Muscle layer of colon (tissue), 2 donors: ENCODE data around the gene COPS8.

ENCODE experiments used
- H3K27ac ChIP-seq: one replicate; pipeline ENCODE4 v1.7.0; 2013; ENCODE audit warnings: low read depth, mild to moderate bottlenecking, low read length, moderate library complexity
- H3K27me3 ChIP-seq, 2 donors: one replicate each; pipeline ENCODE4 v1.7.0; 2013; ENCODE audit warnings: low read length in 2 of 2, mild to moderate bottlenecking in 2 of 2; ENCODE audit not compliant: insufficient read depth in 2 of 2, control insufficient read depth in 1 of 2
- H3K36me3 ChIP-seq: one replicate; pipeline ENCODE4 v1.7.0; 2013; ENCODE audit warnings: mild to moderate bottlenecking, low read length; ENCODE audit not compliant: insufficient read depth
- H3K4me1 ChIP-seq: one replicate; pipeline ENCODE4 v1.7.0; 2013; ENCODE audit warnings: mild to moderate bottlenecking, low read length; ENCODE audit not compliant: insufficient read depth
- H3K4me3 ChIP-seq, 2 donors: one replicate each; pipeline ENCODE4 v1.7.0; 2013; ENCODE audit warnings: low read length in 2 of 2, low read depth in 1 of 2, mild to moderate bottlenecking in 1 of 2, moderate library complexity in 1 of 2
- H3K9ac ChIP-seq: one replicate; pipeline ENCODE4 v1.7.0; 2013; ENCODE audit warnings: low read length
- H3K9me3 ChIP-seq: one replicate; pipeline ENCODE4 v1.7.0; 2013; ENCODE audit warnings: mild to moderate bottlenecking, low read length
- donor health status: abdominal sarcoma.
- donor health status: Adenocarcinoma of cecum.

The COPS8 gene

GRCh38 chr2:237092506-237092905, 6.8 kb downstream of the COPS8 start:
- H3K9me3 ChIP-seq: no peaks in the 10 kb centered on the region
- H3K4me3 ChIP-seq: no peak overlapping the region
- H3K27ac ChIP-seq: peak overlapping the region; percentile 66
- peaks cover 33% of the 10 kb centered on the region for H3K4me1 ChIP-seq
- peak overlapping the region; percentile 29 for H3K9ac ChIP-seq
- peaks cover 49% of the 10 kb centered on the region for H3K36me3 ChIP-seq
- H3K27me3 ChIP-seq: no peaks in the 10 kb centered on the region

- peaks cover 54% of the 10 kb centered on the region for H3K36me3 ChIP-seq
- H3K27me3 ChIP-seq: no peaks in the 10 kb centered on the region
- no peaks in the 10 kb centered on the region for H3K9me3 ChIP-seq
- peak overlapping the region; percentile 29 for H3K9ac ChIP-seq
- H3K4me3 ChIP-seq: no peak overlapping the region
- H3K4me1 ChIP-seq: peaks cover 31% of the 10 kb centered on the region
- H3K27ac ChIP-seq: peak overlapping the region; percentile 66
Observed at GRCh38 chr2:237092920-237093781, 7.5 kb downstream of the COPS8 start.

GRCh38 chr2:237096201-237096600, 10.5 kb downstream of the COPS8 start:
- Histone ChIP-seq H3K4me3 (no peak overlapping the region), H3K9ac (no peak overlapping the region), H3K27ac (no peak overlapping the region), H3K9me3 (no peaks in the 10 kb centered on the region), H3K4me1 (peaks cover 31% of the 10 kb centered on the region), H3K36me3 (peaks cover 53% of the 10 kb centered on the region), H3K27me3 (no peaks in the 10 kb centered on the region)

- Histone ChIP-seq H3K27me3 (no peaks in the 10 kb centered on the region), H3K4me1 (peaks cover 27% of the 10 kb centered on the region), H3K4me3 (no peak overlapping the region), H3K9ac (no peak overlapping the region), H3K9me3 (no peaks in the 10 kb centered on the region), H3K36me3 (peaks cover 58% of the 10 kb centered on the region), H3K27ac (no peak overlapping the region)
Observed at GRCh38 chr2:237096911-237097310, 11.2 kb downstream of the COPS8 start.

GRCh38 chr2:237097326-237097910, 11.7 kb downstream of the COPS8 start:
- H3K36me3 ChIP-seq: peaks cover 63% of the 10 kb centered on the region
- H3K27me3 ChIP-seq: no peaks in the 10 kb centered on the region
- no peak overlapping the region for H3K27ac ChIP-seq
- H3K4me1 ChIP-seq: peaks cover 23% of the 10 kb centered on the region
- no peak overlapping the region for H3K9ac ChIP-seq
- no peaks in the 10 kb centered on the region for H3K9me3 ChIP-seq
- H3K4me3 ChIP-seq: no peak overlapping the region

- H3K4me1 ChIP-seq: peaks cover 16% of the 10 kb centered on the region
- peaks cover 65% of the 10 kb centered on the region for H3K36me3 ChIP-seq
- no peaks in the 10 kb centered on the region for H3K9me3 ChIP-seq
- no peaks in the 10 kb centered on the region for H3K27me3 ChIP-seq
- no peak overlapping the region for H3K27ac ChIP-seq
- no peak overlapping the region for H3K4me3 ChIP-seq
- H3K9ac ChIP-seq: no peak overlapping the region
Observed at GRCh38 chr2:237097911-237098702, 12.4 kb downstream of the COPS8 start.

GRCh38 chr2:237099804-237100203, 14.1 kb downstream of the COPS8 start:
- Histone ChIP-seq H3K27me3 (no peaks in the 10 kb centered on the region), H3K36me3 (peaks cover 55% of the 10 kb centered on the region), H3K9ac (no peak overlapping the region), H3K4me1 (no peaks in the 10 kb centered on the region), H3K27ac (no peak overlapping the region), H3K4me3 (no peak overlapping the region), H3K9me3 (no peaks in the 10 kb centered on the region)

GRCh38 chr2:237101118-237101979, 15.7 kb downstream of the COPS8 start:
- Histone ChIP-seq H3K36me3 (peaks cover 45% of the 10 kb centered on the region), H3K9ac (no peak overlapping the region), H3K27me3 (no peaks in the 10 kb centered on the region), H3K27ac (no peak overlapping the region), H3K4me3 (no peak overlapping the region), H3K4me1 (no peaks in the 10 kb centered on the region), H3K9me3 (no peaks in the 10 kb centered on the region)

- no peaks in the 10 kb centered on the region for H3K9me3 ChIP-seq
- H3K27ac ChIP-seq: no peak overlapping the region
- H3K4me1 ChIP-seq: no peaks in the 10 kb centered on the region
- peaks cover 36% of the 10 kb centered on the region for H3K36me3 ChIP-seq
- no peak overlapping the region for H3K4me3 ChIP-seq
- no peak overlapping the region for H3K9ac ChIP-seq
- H3K27me3 ChIP-seq: no peaks in the 10 kb centered on the region
Observed at GRCh38 chr2:237102428-237102827, 16.7 kb downstream of the COPS8 start.

- no peak overlapping the region for H3K27ac ChIP-seq
- H3K27me3 ChIP-seq: no peaks in the 10 kb centered on the region
- H3K4me3 ChIP-seq: no peak overlapping the region
- no peaks in the 10 kb centered on the region for H3K4me1 ChIP-seq
- no peak overlapping the region for H3K9ac ChIP-seq
- no peaks in the 10 kb centered on the region for H3K9me3 ChIP-seq
- no peaks in the 10 kb centered on the region for H3K36me3 ChIP-seq
Observed at GRCh38 chr2:237109421-237109934, 23.8 kb downstream of the COPS8 start.
